Dendritic cell treated with granulocyte-macrophage colony-stimulating factor and Interleukin-4, amounts not matched to agents 40 ng/mL and 50 ng/mL, for 4 days (primary cell): ENCODE measurements around the gene DUOXA2.

ENCODE experiments used
- H3K27ac Mint-ChIP-seq: one replicate; pipeline ENCODE4 v1.8.0; 2022; ENCODE audit warnings: mild to moderate bottlenecking, mixed read lengths
- H3K27me3 Mint-ChIP-seq: one replicate; pipeline ENCODE4 v1.8.0; 2022; ENCODE audit warnings: mild to moderate bottlenecking, mixed read lengths
- H3K36me3 Mint-ChIP-seq: one replicate; pipeline ENCODE4 v1.8.0; 2022; ENCODE audit warnings: low read depth, mixed read lengths
- H3K4me1 Mint-ChIP-seq: one replicate; pipeline ENCODE4 v1.8.0; 2022; ENCODE audit warnings: low read depth, mixed read lengths
- H3K4me3 Mint-ChIP-seq: one replicate; pipeline ENCODE4 v1.8.0; 2022; ENCODE audit warnings: mild to moderate bottlenecking, moderate library complexity, mixed read lengths
- H3K9me3 Mint-ChIP-seq: one replicate; pipeline ENCODE4 v1.8.0; 2022; ENCODE audit warnings: mixed read lengths
- intact Hi-C: fragments of 100-400 bp; cut with micrococcal nuclease; formaldehyde crosslinking; loops from one replicate; pipeline ENCODE4 v1.15.0; 2022

DUOXA2 gene

GRCh38 chr15:45088801-45089711 lies 25.1 kb upstream of the DUOXA2 start:
- Mint-ChIP-seq H3K9me3 (no peaks in the 10 kb centered on the region), H3K36me3 (no peaks in the 10 kb centered on the region), H3K27ac (no peak overlapping the region), H3K27me3 (peaks cover 7% of the 10 kb centered on the region), H3K4me1 (no peaks in the 10 kb centered on the region), H3K4me3 (no peak overlapping the region)
- intact Hi-C loops, result no loop called here

- no peaks in the 10 kb centered on the region for H3K4me1 Mint-ChIP-seq
- no peaks in the 10 kb centered on the region for H3K9me3 Mint-ChIP-seq
- peaks cover 7% of the 10 kb centered on the region for H3K27me3 Mint-ChIP-seq
Observed at GRCh38 chr15:45089712-45090373, 24.3 kb upstream of the DUOXA2 start.

GRCh38 chr15:45091161-45091560 lies 23.0 kb upstream of the DUOXA2 start:
- H3K36me3 Mint-ChIP-seq, result no peaks in the 10 kb centered on the region
- H3K27ac Mint-ChIP-seq, result no peak overlapping the region
- H3K4me1 Mint-ChIP-seq, result no peaks in the 10 kb centered on the region
- H3K4me3 Mint-ChIP-seq, result no peak overlapping the region
- H3K27me3 Mint-ChIP-seq, result peaks cover 7% of the 10 kb centered on the region
- H3K9me3 Mint-ChIP-seq, result no peaks in the 10 kb centered on the region
- intact Hi-C loops, result no loop called here

More at GRCh38 chr15:45089712-45090373, 24.3 kb upstream of the DUOXA2 start:
- Mint-ChIP-seq H3K4me3 (no peak overlapping the region), H3K36me3 (no peaks in the 10 kb centered on the region), H3K27ac (no peak overlapping the region)
- intact Hi-C loops, result no loop called here

GRCh38 chr15:45091576-45091975 lies 22.6 kb upstream of the DUOXA2 start:
- no peaks in the 10 kb centered on the region for H3K4me1 Mint-ChIP-seq
- H3K27ac Mint-ChIP-seq, result no peak overlapping the region
- H3K36me3 Mint-ChIP-seq, result no peaks in the 10 kb centered on the region
- no peak overlapping the region for H3K4me3 Mint-ChIP-seq
- H3K9me3 Mint-ChIP-seq, result no peaks in the 10 kb centered on the region
- intact Hi-C loops, result no loop called here
- H3K27me3 Mint-ChIP-seq, result peaks cover 7% of the 10 kb centered on the region

- H3K4me1 Mint-ChIP-seq, result no peaks in the 10 kb centered on the region
- H3K36me3 Mint-ChIP-seq, result no peaks in the 10 kb centered on the region
- no peak overlapping the region for H3K27ac Mint-ChIP-seq
- no peaks in the 10 kb centered on the region for H3K9me3 Mint-ChIP-seq
- peaks cover 6% of the 10 kb centered on the region for H3K27me3 Mint-ChIP-seq
- intact Hi-C loops, result no loop called here
- no peak overlapping the region for H3K4me3 Mint-ChIP-seq
Observed at GRCh38 chr15:45093013-45093412, 21.1 kb upstream of the DUOXA2 start.

- H3K9me3 Mint-ChIP-seq, result no peaks in the 10 kb centered on the region
Observed at GRCh38 chr15:45093622-45094357, 20.3 kb upstream of the DUOXA2 start.

GRCh38 chr15:45094358-45094730 lies 19.8 kb upstream of the DUOXA2 start:
- intact Hi-C loops, result no loop called here
- peaks cover 6% of the 10 kb centered on the region for H3K27me3 Mint-ChIP-seq
- no peaks in the 10 kb centered on the region for H3K9me3 Mint-ChIP-seq

More at GRCh38 chr15:45093622-45094357, 20.3 kb upstream of the DUOXA2 start:
- Mint-ChIP-seq H3K27me3 (peaks cover 6% of the 10 kb centered on the region), H3K27ac (no peak overlapping the region), H3K4me3 (no peak overlapping the region), H3K36me3 (no peaks in the 10 kb centered on the region), H3K4me1 (no peaks in the 10 kb centered on the region)
- intact Hi-C loops, result no loop called here

GRCh38 chr15:45095661-45096060 lies 18.5 kb upstream of the DUOXA2 start:
- Mint-ChIP-seq H3K27me3 (peaks cover 6% of the 10 kb centered on the region), H3K4me1 (no peaks in the 10 kb centered on the region), H3K9me3 (no peaks in the 10 kb centered on the region), H3K27ac (no peak overlapping the region), H3K36me3 (no peaks in the 10 kb centered on the region), H3K4me3 (no peak overlapping the region)
- intact Hi-C loops, result no loop called here

More at GRCh38 chr15:45094358-45094730, 19.8 kb upstream of the DUOXA2 start:
- Mint-ChIP-seq H3K4me1 (no peaks in the 10 kb centered on the region), H3K27ac (no peak overlapping the region), H3K4me3 (no peak overlapping the region), H3K36me3 (no peaks in the 10 kb centered on the region)

- Mint-ChIP-seq H3K4me3 (no peak overlapping the region), H3K27me3 (peaks cover 1% of the 10 kb centered on the region), H3K36me3 (no peaks in the 10 kb centered on the region), H3K4me1 (no peaks in the 10 kb centered on the region), H3K27ac (no peak overlapping the region), H3K9me3 (no peaks in the 10 kb centered on the region)
- intact Hi-C loops, result no loop called here
Observed at GRCh38 chr15:45097466-45097865, 16.7 kb upstream of the DUOXA2 start.

- Mint-ChIP-seq H3K27me3 (no peaks in the 10 kb centered on the region), H3K9me3 (no peaks in the 10 kb centered on the region), H3K36me3 (no peaks in the 10 kb centered on the region), H3K4me3 (no peak overlapping the region), H3K27ac (no peak overlapping the region), H3K4me1 (no peaks in the 10 kb centered on the region)
- intact Hi-C loops, result no loop called here
Observed at GRCh38 chr15:45099549-45100165, 14.5 kb upstream of the DUOXA2 start.

- Mint-ChIP-seq H3K4me3 (no peak overlapping the region), H3K4me1 (no peaks in the 10 kb centered on the region), H3K27ac (no peak overlapping the region), H3K36me3 (no peaks in the 10 kb centered on the region), H3K9me3 (no peaks in the 10 kb centered on the region), H3K27me3 (peaks cover 5% of the 10 kb centered on the region)
- intact Hi-C loops, result no loop called here
Observed at GRCh38 chr15:45100884-45101625, 13.1 kb upstream of the DUOXA2 start.

GRCh38 chr15:45101749-45102148 lies 12.4 kb upstream of the DUOXA2 start:
- Mint-ChIP-seq H3K36me3 (no peaks in the 10 kb centered on the region), H3K4me1 (no peaks in the 10 kb centered on the region), H3K27me3 (peaks cover 11% of the 10 kb centered on the region), H3K27ac (no peak overlapping the region), H3K4me3 (no peak overlapping the region), H3K9me3 (no peaks in the 10 kb centered on the region)
- intact Hi-C loops, result no loop called here

- intact Hi-C loops, result no loop called here
- Mint-ChIP-seq H3K4me3 (no peak overlapping the region), H3K4me1 (no peaks in the 10 kb centered on the region), H3K36me3 (no peaks in the 10 kb centered on the region), H3K27me3 (peaks cover 12% of the 10 kb centered on the region), H3K27ac (no peak overlapping the region), H3K9me3 (no peaks in the 10 kb centered on the region)
Observed at GRCh38 chr15:45102226-45102625, 11.9 kb upstream of the DUOXA2 start.
